Glutamatergic neuron (in vitro differentiated cells): ENCODE data around the gene ADCYAP1R1. TPM values are rescaled to one million over a fixed set of nuclear protein-coding genes. Genes with fewer than 3 reads are reported as not detected.

ENCODE experiments used
- DNase-seq: peaks from one replicate; pipeline ENCODE4 v3.0.0; 2022
- H3K27ac Mint-ChIP-seq: one replicate; pipeline ENCODE4 v1.8.0; 2020; ENCODE audit warnings: mild to moderate bottlenecking, mixed read lengths, inconsistent platforms; ENCODE audit not compliant: unreplicated experiment
- H3K27me3 Mint-ChIP-seq: one replicate; pipeline ENCODE4 v1.8.0; 2020; ENCODE audit warnings: mild to moderate bottlenecking, moderate library complexity, mixed read lengths, inconsistent platforms; ENCODE audit not compliant: unreplicated experiment
- H3K36me3 Mint-ChIP-seq: one replicate; pipeline ENCODE4 v1.8.0; 2020; ENCODE audit warnings: mild to moderate bottlenecking, mixed read lengths, inconsistent platforms; ENCODE audit not compliant: unreplicated experiment
- H3K4me1 Mint-ChIP-seq: one replicate; pipeline ENCODE4 v1.8.0; 2020; ENCODE audit warnings: mild to moderate bottlenecking, low read depth, mixed read lengths, inconsistent platforms; ENCODE audit not compliant: unreplicated experiment
- H3K4me3 Mint-ChIP-seq: one replicate; pipeline ENCODE4 v1.8.0; 2020; ENCODE audit warnings: mild to moderate bottlenecking, mixed read lengths, inconsistent platforms; ENCODE audit not compliant: unreplicated experiment
- H3K9me3 Mint-ChIP-seq: one replicate; pipeline ENCODE4 v1.8.0; 2020; ENCODE audit warnings: mild to moderate bottlenecking, moderate library complexity, mixed read lengths, inconsistent platforms; ENCODE audit not compliant: unreplicated experiment
- CTCF ChIP-seq: fragments of 200-600 bp; sonication (generic); IDR thresholded peaks from one replicate; pipeline ENCODE4 v1.5.0; 2021; ENCODE audit not compliant: partially characterized antibody, unreplicated experiment
- total RNA-seq: library from RNA; stranded (reverse); fragmentation: NEBNext Ultra II Directional; extraction: Animal tissue kit (Norgen Biotek cat#: 25700); gene quantifications from one replicate; pipeline ENCODE4 v1.2.1, GENCODE V29; 2021; ENCODE audit not compliant: unreplicated experiment

Gene ADCYAP1R1
- total RNA-seq, 1 donor from 2014 or later, result 0.71 TPM

- Mint-ChIP-seq H3K36me3 (peaks cover 7% of the 10 kb centered on the region), H3K4me1 (peaks cover 9% of the 10 kb centered on the region), H3K4me3 (no peak overlapping the region), H3K27ac (no peak overlapping the region), H3K27me3 (peaks cover 10% of the 10 kb centered on the region), H3K9me3 (peaks cover 13% of the 10 kb centered on the region)
- DNase-seq, result no peak
- TF ChIP-seq CTCF, result no peak
Observed at GRCh38 chr7:31070991-31071644, 19.0 kb downstream of the ADCYAP1R1 start.

DNA sequence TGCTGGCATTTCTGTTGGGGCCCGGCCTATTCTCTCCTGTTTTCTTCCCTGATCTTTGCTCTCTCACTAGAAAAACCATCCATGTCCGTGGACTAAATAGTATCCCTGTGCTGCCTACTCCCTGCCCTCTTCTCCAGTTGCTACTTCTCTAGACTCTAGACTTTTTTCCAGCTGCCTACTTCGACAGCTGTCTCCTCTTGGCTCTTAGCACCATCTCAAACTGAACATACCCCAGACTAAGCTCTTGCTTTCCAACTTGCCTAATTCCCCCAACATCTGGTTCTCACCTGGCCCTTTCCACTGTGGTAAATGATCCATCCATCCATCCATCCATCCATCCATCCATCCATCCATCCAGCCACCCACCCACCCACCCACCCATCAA is 19.5 kb downstream of the ADCYAP1R1 start:
- H3K27ac Mint-ChIP-seq, result no peak overlapping the region

DNA sequence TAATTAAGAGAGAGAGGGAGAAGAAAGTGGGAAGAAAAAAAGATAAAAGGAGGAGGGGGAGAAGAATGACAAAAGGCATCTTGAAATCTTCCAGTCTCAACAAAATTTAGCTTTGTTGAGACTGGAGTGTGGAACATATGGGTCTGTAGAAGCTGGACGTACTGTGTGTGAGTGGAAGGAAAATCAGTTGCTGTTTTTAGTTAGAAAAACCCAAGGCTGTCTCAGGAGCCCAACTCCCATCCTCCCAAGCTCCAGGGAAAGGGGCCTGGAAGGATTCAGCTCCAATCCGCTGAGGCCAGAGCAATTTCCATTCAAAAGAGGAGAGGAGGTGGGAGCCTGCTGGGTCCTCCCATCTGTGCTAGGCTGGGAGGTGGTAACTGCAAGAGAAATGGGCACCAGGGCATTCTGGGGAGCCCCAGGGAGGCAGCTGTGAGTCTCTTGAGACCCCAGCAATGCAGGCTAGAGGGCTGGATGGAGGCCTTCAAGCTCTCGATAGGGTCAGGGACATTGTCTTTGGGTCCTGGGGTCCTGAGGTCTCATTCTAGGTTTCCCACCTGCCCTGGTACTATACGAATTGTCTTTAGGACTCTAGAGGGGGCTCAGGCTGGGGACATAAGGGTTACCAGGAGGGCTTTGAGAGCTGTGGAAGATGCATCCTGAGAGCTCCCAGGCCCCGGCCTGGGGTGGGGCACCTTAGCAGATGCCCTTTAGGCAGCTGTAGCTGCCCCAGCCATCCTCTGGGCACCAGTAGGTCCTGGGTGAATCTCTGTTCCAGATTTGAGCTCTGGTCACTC is 21.4 kb downstream of the ADCYAP1R1 start:
- peaks cover 7% of the 10 kb centered on the region for H3K36me3 Mint-ChIP-seq
- H3K4me1 Mint-ChIP-seq, result peaks cover 9% of the 10 kb centered on the region
- peaks cover 11% of the 10 kb centered on the region for H3K27me3 Mint-ChIP-seq
- no peak overlapping the region for H3K27ac Mint-ChIP-seq
- peak; percentile 6 for DNase-seq
- H3K4me3 Mint-ChIP-seq, result peak overlapping the region; percentile 1
- no peak for TF ChIP-seq CTCF
- H3K9me3 Mint-ChIP-seq, result peaks cover 14% of the 10 kb centered on the region

More for the DNA sequence above, 19.5 kb downstream of the ADCYAP1R1 start:
- peaks cover 9% of the 10 kb centered on the region for H3K4me1 Mint-ChIP-seq
- peaks cover 11% of the 10 kb centered on the region for H3K27me3 Mint-ChIP-seq
- H3K9me3 Mint-ChIP-seq, result peaks cover 14% of the 10 kb centered on the region
- TF ChIP-seq CTCF, result no peak
- H3K36me3 Mint-ChIP-seq, result peaks cover 7% of the 10 kb centered on the region
- DNase-seq, result no peak
- H3K4me3 Mint-ChIP-seq, result no peak overlapping the region

DNA sequence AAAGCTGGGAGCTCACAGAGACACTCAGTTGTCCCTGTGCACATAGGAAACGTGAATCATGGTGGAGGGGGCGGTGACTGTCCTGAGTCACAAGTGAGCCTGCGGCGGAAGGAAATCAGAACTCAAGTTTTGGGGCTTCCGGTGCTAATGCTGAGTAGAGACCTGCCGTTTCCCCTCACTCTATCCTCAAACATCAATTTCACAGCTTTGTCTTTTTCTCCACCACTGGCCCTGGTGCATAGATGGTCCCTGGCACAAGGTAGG is 21.9 kb downstream of the ADCYAP1R1 start:
- Mint-ChIP-seq H3K27me3 (peaks cover 11% of the 10 kb centered on the region), H3K27ac (peak overlapping the region; percentile 39), H3K4me1 (peaks cover 9% of the 10 kb centered on the region), H3K36me3 (peaks cover 7% of the 10 kb centered on the region), H3K4me3 (no peak overlapping the region), H3K9me3 (peaks cover 14% of the 10 kb centered on the region)
- no peak for TF ChIP-seq CTCF
- no peak for DNase-seq

GRCh38 chr7:31074403-31075085 is 22.4 kb downstream of the ADCYAP1R1 start:
- DNase-seq, result peak; percentile 44
- Mint-ChIP-seq H3K4me1 (peaks cover 9% of the 10 kb centered on the region), H3K36me3 (peaks cover 7% of the 10 kb centered on the region), H3K27me3 (peaks cover 11% of the 10 kb centered on the region), H3K9me3 (peaks cover 14% of the 10 kb centered on the region), H3K27ac (peak overlapping the region; percentile 39), H3K4me3 (no peak overlapping the region)
- TF ChIP-seq CTCF, result no peak
